OCI-LY7 (cell line): Measurements from ENCODE around the gene CACNA2D1. TPM values are rescaled to one million over a fixed set of nuclear protein-coding genes. Genes with fewer than 3 reads are reported as not detected.

Source experiments
- BruUV-seq: library from RNA; stranded (reverse); fragments of 400-500 nt; replicated peaks from 2 replicates; lab custom pipeline; 2021; lab: Mats Ljungman, UMichigan
- CTCF ChIA-PET: fragments of 300-600 bp; sonication (Branson Sonifier 250); formaldehyde crosslinking; loops from one replicate; lab custom pipeline; 2022; ENCODE audit warnings: antibody characterized with exemption; ENCODE audit not compliant: unreplicated experiment; lab: Charles Lee
- POLR2A ChIA-PET: fragments of 300-600 bp; sonication (Branson Sonifier 250); formaldehyde crosslinking; loops from one replicate; lab custom pipeline; 2022; ENCODE audit warnings: antibody characterized with exemption; lab: Charles Lee
- DNase-seq: peaks from one replicate; pipeline ENCODE4 v3.0.0-alpha.2; 2015; ENCODE audit warnings: low spot score
- H2AFZ ChIP-seq: fragments of 200-600 bp; sonication (generic), shearing (Covaris generic); 2 replicates; pipeline ENCODE4 v1.6.1; 2014; ENCODE audit warnings: mild to moderate bottlenecking, antibody characterized with exemption, low read length, moderate library complexity
- H3K27ac ChIP-seq: fragments of 200-600 bp; sonication (generic); 2 replicates; pipeline ENCODE4 v1.5.1; 2014; ENCODE audit warnings: mixed run types, low read depth, mild to moderate bottlenecking, moderate library complexity, low read length, inconsistent platforms; ENCODE audit not compliant: poor library complexity, severe bottlenecking
- H3K36me3 ChIP-seq: fragments of 200-600 bp; sonication (generic); 2 replicates; pipeline ENCODE4 v1.6.1; 2014; ENCODE audit warnings: mild to moderate bottlenecking, antibody characterized with exemption, low read length, moderate library complexity, mixed read lengths; ENCODE audit not compliant: insufficient read depth
- H3K4me1 ChIP-seq: fragments of 200-600 bp; sonication (generic); 2 replicates; pipeline ENCODE4 v1.5.1; 2014; ENCODE audit warnings: mild to moderate bottlenecking, low read length; ENCODE audit not compliant: insufficient read depth, poor library complexity, severe bottlenecking
- H3K4me2 ChIP-seq: fragments of 200-600 bp; sonication (generic); 2 replicates; pipeline ENCODE4 v1.6.1; 2014; ENCODE audit warnings: mild to moderate bottlenecking, low read length
- H3K4me3 ChIP-seq: fragments of 200-600 bp; sonication (generic); 2 replicates; pipeline ENCODE4 v1.5.1; 2014; ENCODE audit warnings: mild to moderate bottlenecking, low read depth, low read length; ENCODE audit not compliant: poor library complexity, severe bottlenecking
- H3K79me2 ChIP-seq: fragments of 200-600 bp; sonication (generic); 2 replicates; pipeline ENCODE4 v1.6.1; 2016; ENCODE audit warnings: low read depth, mild to moderate bottlenecking, low read length, moderate library complexity, mixed read lengths; ENCODE audit not compliant: insufficient read depth
- H3K9me2 ChIP-seq: fragments of 200-600 bp; sonication (generic); 2 replicates; pipeline ENCODE4 v1.6.1; 2016; ENCODE audit warnings: mild to moderate bottlenecking, low read length, mixed read lengths; ENCODE audit not compliant: insufficient read depth
- H3K9me3 ChIP-seq: fragments of 200-600 bp; sonication (generic); 2 replicates; pipeline ENCODE4 v1.6.1; 2014; ENCODE audit warnings: mild to moderate bottlenecking, mixed run types, low read length, mixed read lengths
- H4K20me1 ChIP-seq: fragments of 200-600 bp; sonication (generic); 2 replicates; pipeline ENCODE4 v1.6.1; 2014; ENCODE audit warnings: mild to moderate bottlenecking, antibody characterized with exemption, low read length, moderate library complexity, mixed read lengths; ENCODE audit not compliant: insufficient read depth
- EZH2phosphoT487 ChIP-seq: fragments of 200-600 bp; sonication (generic); IDR thresholded peaks from 2 replicates; pipeline ENCODE4 v1.6.1; 2018; ENCODE audit warnings: low read depth, borderline replicate concordance, mild to moderate bottlenecking, mixed run types, antibody characterized with exemption, low read length, moderate library complexity, mixed read lengths
- intact Hi-C: fragments of 100-400 bp; cut with micrococcal nuclease; formaldehyde crosslinking; loops from one replicate; pipeline ENCODE4 v1.10.0; 2022; ENCODE audit not compliant: unreplicated experiment
- total RNA-seq, 2 experiments: library from RNA; depleted of rRNA in 1 of 2; stranded (reverse); fragments of >200 nt in 1 of 2; shearing (Covaris generic) in 1 of 2; gene quantifications; 2 replicates each; pipeline ENCODE4 v1.2.3, GENCODE V29; 2014 to 2022
- TF ChIP-seq, protein P1 (sequence below): fragments of 200-600 bp; sonication (generic); conservative IDR thresholded peaks from 2 replicates; pipeline ENCODE4 v1.5.1; 2014; ENCODE audit warnings: mild to moderate bottlenecking, antibody characterized with exemption, low read length, moderate library complexity, mixed read lengths

Gene CACNA2D1
- total RNA-seq, 2 experiments from 2014 or later, result not detected

DNA sequence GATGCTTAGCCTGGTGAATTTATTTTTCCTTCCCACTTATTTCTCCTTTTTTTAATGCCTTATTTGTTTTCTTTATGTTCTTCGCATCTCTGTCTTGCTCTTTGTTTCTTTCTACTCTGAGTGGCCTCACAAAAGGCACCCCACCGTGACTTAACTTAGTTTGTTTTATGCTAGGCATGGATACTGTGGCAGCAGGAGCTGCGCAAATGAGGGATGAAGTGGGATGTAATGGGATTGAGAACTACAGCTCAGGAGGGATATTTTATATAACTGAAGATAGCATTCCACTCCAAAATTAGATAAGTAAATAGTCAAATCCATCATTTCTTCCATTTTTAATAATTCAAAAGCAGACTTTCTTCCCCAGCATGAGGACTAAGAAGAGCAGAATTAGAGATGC, 1.7 kb upstream of the CACNA2D1 start:
- H4K20me1 ChIP-seq, result no peaks in the 10 kb centered on the region
- intact Hi-C loops, result no loop called here
- DNase-seq, result no peak
- H3K4me2 ChIP-seq, result no peak overlapping the region
- BruUV-seq, result no TSS peak
- H3K36me3 ChIP-seq, result no peaks in the 10 kb centered on the region
- no peaks in the 10 kb centered on the region for H3K9me3 ChIP-seq
- TF ChIP-seq, protein P1, sequence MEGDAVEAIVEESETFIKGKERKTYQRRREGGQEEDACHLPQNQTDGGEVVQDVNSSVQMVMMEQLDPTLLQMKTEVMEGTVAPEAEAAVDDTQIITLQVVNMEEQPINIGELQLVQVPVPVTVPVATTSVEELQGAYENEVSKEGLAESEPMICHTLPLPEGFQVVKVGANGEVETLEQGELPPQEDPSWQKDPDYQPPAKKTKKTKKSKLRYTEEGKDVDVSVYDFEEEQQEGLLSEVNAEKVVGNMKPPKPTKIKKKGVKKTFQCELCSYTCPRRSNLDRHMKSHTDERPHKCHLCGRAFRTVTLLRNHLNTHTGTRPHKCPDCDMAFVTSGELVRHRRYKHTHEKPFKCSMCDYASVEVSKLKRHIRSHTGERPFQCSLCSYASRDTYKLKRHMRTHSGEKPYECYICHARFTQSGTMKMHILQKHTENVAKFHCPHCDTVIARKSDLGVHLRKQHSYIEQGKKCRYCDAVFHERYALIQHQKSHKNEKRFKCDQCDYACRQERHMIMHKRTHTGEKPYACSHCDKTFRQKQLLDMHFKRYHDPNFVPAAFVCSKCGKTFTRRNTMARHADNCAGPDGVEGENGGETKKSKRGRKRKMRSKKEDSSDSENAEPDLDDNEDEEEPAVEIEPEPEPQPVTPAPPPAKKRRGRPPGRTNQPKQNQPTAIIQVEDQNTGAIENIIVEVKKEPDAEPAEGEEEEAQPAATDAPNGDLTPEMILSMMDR, result no peak
- no peak for TF ChIP-seq EZH2phosphoT487
- H3K4me3 ChIP-seq, result no peak overlapping the region
- H3K9me2 ChIP-seq, result no peaks in the 10 kb centered on the region
- ChIA-PET POLR2A (no interaction called here), CTCF (no interaction called here)
- no peak overlapping the region for H2AFZ ChIP-seq
- H3K79me2 ChIP-seq, result no peaks in the 10 kb centered on the region
- no peaks in the 10 kb centered on the region for H3K4me1 ChIP-seq
- no peak overlapping the region for H3K27ac ChIP-seq

DNA sequence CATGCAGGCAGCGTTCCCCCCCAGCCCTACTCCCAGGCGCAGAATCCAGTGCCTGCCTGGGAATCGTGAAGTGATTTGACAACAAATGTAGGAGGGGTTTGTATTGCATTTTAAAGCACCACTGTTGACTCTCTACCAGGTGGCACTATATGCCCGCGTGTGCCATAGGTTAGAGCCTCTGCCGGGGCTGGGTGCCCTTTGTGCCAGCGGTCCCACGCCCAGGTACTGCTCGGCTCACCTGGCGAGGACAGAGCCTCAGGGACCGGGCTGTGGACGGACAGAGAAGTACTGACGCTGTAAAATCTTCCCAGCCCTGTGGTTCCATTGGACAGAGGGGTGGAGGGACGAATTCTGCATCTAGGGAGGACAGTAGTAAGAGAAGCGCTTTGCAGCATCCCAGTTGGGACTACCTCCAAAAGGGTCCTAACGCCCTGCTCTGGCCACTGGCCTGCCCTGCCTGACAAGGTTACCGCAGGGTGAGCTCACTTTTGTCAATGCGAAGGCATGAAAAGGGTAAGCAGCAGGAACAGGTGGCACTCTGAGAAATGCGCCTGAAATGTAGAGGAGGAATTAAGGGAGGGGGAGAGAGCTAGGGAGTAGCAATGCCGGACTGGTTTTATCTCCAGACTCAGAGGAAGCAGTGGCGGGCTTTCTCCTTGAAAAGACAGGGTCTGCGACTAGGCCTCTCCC, 788 bp upstream of the CACNA2D1 start:
- Histone ChIP-seq H3K4me3 (no peak overlapping the region), H3K36me3 (no peaks in the 10 kb centered on the region), H2AFZ (no peak overlapping the region), H3K4me1 (no peaks in the 10 kb centered on the region), H3K4me2 (no peak overlapping the region), H4K20me1 (no peaks in the 10 kb centered on the region), H3K9me2 (no peaks in the 10 kb centered on the region), H3K79me2 (no peaks in the 10 kb centered on the region), H3K9me3 (no peaks in the 10 kb centered on the region), H3K27ac (no peak overlapping the region)
- TF ChIP-seq, protein P1, result no peak
- TF ChIP-seq EZH2phosphoT487, result no peak
- no TSS peak for BruUV-seq
- DNase-seq, result no peak
- ChIA-PET CTCF (no interaction called here), POLR2A (no interaction called here)
- intact Hi-C loops, result no loop called here

DNA sequence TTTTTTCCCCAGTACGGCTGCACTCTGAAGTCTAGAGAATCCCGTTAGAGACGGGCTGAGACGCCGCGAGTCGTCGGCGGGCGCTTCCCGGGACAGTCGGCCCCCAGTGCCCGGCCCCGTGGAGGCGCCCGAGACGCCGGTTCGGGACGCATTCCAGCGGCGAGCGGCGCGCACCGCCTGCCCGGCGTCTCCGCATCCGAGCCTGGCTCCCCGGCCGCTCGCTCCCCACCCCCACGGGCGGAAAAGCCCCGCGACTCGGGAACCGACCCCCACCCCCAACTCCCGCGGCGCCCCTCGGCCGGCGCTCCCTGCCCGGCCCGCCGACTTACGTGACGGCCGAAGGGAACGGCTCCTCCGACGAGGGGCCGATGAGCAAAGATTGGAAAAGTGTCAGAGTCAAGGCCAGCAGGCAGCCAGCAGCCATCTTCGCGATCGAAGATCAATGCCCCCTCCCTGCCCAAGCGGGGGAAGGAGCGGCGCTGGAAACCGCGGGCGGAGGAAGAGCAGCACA, 486 bp downstream of the CACNA2D1 start:
- no peak for DNase-seq
- CTCF ChIA-PET, result no interaction called here
- H2AFZ ChIP-seq, result no peak overlapping the region

More for the DNA sequence above, 486 bp downstream of the CACNA2D1 start:
- Histone ChIP-seq H3K36me3 (no peaks in the 10 kb centered on the region), H4K20me1 (no peaks in the 10 kb centered on the region), H3K4me3 (no peak overlapping the region), H3K4me2 (no peak overlapping the region), H3K9me3 (no peaks in the 10 kb centered on the region), H3K9me2 (no peaks in the 10 kb centered on the region), H3K79me2 (no peaks in the 10 kb centered on the region), H3K27ac (no peak overlapping the region), H3K4me1 (no peaks in the 10 kb centered on the region)
- no TSS peak for BruUV-seq
- POLR2A ChIA-PET, result no interaction called here
- intact Hi-C loops, result no loop called here
- TF ChIP-seq EZH2phosphoT487, result no peak
- TF ChIP-seq, protein P1, result no peak
